CD4-positive, alpha-beta T cell treated with Interleukin-4 for 1 hour (primary cell): Measurements from ENCODE around the gene SLC6A20.

Experiments
- DNase-seq, 2 donors: peaks; one replicate each; pipeline ENCODE4 v3.0.0-alpha.2; 2020 to 2022

The SLC6A20 gene

GRCh38 chr3:45715945-45716344, 80.4 kb downstream of the SLC6A20 start:
- DNase-seq, result no peak

- no peak for DNase-seq
Observed at GRCh38 chr3:45712434-45713110, 83.8 kb downstream of the SLC6A20 start.

GRCh38 chr3:45711931-45712330, 84.4 kb downstream of the SLC6A20 start:
- no peak for DNase-seq

- no peak for DNase-seq
Observed at GRCh38 chr3:45705839-45706808, 90.2 kb downstream of the SLC6A20 start.
